Activated gamma-delta T cell treated with anti-CD3 and anti-CD28 coated beads, Interleukin-2, amount 50 U/mL, for 16 hours (primary cell): ENCODE data around the gene FBXL16.
"Not testable (repeated sequence)": the region's sequence is repeated elsewhere in the genome, so short reads cannot be mapped to it uniquely, and the experiment has no call there.

ENCODE experiments used
- DNase-seq: peaks from one replicate; pipeline ENCODE4 v3.0.0-alpha.2; 2020; ENCODE audit warnings: low read depth

FBXL16 gene

GRCh38 chr16:722835-723633, 17.4 kb upstream of the FBXL16 start:
- DNase-seq: no peak

DNA sequence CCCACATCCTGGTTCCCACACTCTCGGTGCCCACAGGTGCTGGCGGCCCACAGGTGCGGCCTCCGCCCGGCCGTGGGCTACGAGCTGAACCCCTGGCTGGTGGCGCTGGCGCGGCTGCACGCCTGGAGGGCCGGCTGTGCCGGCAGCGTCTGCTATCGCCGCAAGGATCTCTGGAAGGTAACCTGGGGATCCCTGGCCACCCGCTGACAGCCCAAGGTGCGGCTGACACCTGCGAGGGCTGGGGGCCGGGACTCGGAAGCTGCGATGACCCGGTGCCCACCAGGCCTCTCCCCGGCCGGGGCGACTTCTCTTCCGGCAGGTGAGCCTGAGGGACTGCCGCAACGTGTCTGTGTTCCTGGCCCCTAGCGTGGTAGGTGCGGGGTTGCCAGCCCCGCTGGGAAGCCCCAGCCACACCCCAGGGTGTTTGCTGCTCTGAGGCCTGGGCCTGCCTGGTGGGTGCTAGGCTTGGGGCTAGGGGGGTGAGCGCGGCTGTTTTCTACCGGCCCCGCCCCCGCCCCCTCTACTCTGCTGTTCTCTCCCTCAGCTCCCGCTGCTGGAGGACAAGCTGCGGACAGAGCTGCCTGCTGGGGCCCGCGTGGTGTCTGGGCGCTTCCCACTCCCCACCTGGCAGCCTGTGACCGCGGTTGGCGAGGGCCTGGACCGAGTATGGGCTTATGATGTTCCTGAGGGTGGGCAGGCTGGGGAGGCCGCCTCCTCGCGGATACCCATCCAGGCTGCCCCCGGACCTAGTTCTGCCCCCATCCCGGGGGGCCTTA, 16.4 kb upstream of the FBXL16 start:
- DNase-seq: no peak

- peak; percentile 52 for DNase-seq
These were observed 15.6 kb upstream of the FBXL16 start, which contains the start of gene ANTKMT for GRCh38 chr16:720990-721764. TSS of gene ANTKMT (plus strand) at chr16:721146. CDS start at chr16:721275, 129 bp downstream.

DNA sequence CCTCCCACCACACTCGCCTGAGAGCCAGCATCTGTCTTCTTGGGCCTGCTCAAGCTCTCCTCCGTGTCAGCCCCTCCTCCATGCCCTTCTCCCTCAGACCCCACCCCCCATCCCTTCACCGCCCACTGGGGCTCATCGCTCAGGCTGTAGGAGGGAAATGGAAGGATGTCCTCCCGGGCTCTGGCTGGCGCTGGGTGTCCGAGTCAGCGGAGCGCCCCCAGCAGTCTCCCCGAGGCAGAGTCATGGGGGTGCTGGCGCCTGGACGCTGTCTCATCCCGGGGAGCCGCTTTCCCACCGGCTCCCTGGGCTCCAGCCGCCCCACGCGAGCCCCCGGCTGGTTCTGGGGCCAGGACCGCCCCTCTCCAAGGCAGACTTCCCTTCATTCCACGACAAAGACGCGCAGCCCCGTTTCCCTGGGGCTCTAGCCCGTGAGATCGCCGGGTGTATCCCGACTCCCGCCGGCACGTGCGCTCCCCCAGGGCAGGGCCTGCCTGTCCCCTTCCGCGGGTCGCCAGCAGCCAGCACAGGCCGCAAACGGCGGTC, 14.9 kb upstream of the FBXL16 start:
- DNase-seq: no peak

GRCh38 chr16:719815-720446, 14.3 kb upstream of the FBXL16 start:
- no peak for DNase-seq

GRCh38 chr16:718922-719321, 13.3 kb upstream of the FBXL16 start:
- DNase-seq: no peak

DNA sequence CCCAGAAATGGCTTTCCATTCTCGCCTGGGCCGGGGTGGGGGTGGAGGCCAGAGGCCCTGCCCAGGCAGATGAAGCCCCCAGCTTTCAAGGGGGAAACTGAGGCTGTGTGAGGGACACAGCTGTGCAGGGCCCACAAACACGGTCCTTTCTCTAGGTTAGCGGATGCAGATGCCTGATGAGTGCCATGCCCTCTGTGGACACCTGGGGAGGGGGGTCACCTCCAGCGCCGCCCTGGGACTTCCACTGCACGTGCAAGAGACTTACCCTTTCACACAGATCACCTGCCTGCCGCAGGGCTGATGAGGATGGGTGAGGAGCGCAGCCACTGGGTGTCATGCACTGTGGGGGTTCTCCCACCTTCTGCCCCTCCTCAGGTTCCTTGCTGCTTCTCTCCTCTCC, 12.8 kb upstream of the FBXL16 start:
- DNase-seq: no peak

DNA sequence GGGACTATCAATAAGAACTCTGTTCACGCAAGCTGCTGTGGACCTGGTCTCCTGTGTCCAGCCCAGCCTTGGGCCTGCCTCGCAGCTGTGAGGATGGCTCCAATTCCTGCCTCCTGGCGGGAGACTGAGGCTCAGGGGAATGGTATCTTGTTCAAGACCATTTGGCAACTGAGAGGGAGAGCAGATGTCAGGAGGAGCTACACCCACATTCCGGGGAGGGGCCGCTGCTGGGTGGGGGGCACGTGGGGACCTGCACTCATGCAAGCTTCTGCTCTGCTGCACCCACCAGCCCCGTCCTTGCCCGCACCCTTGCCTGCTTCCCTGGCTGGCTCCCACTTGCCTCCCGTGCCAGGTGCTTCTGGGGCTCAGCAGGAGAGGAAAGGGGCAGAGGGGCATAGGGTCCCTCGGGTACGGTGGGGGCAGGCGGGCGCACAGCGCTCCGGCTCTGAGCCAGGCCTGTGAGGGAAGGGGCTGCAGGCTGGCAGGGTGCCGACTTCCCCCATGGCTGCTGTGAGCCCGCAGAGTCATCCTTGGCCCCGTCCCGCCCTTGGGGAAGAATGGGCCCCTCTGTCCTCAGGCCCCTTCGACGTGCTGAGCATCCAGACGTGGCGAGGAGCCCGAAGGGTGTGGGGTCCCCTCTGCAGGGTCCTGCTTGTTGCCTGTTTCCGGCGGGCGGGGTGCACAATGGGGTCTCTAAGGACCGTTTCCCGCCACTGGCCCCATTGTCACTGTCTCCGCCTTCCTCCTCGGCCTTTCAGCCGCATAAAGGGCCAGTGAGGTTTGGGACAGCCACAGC, 12.0 kb upstream of the FBXL16 start:
- no peak for DNase-seq

DNA sequence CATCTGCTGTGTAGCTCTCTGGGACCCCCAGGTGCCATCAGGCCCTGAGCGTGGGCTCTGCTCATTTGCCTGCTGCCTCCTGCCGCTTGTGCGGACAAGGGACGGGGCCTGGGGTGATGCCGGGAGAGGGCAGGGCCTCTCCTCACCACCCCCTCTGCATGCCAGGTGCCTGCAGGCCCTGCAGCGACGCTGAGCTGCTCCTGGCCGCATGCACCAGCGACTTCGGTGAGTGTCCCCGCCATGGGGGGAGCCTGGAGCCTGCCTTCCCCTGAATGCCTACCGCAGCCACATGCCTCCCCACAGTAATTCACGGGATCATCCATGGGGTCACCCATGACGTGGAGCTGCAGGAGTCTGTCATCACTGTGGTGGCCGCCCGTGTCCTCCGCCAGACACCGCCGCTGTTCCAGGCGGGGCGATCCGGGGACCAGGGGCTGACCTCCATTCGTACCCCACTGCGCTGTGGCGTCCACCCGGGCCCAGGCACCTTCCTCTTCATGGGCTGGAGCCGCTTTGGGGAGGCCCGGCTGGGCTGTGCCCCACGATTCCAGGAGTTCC, 11.2 kb upstream of the FBXL16 start:
- DNase-seq: no peak

DNA sequence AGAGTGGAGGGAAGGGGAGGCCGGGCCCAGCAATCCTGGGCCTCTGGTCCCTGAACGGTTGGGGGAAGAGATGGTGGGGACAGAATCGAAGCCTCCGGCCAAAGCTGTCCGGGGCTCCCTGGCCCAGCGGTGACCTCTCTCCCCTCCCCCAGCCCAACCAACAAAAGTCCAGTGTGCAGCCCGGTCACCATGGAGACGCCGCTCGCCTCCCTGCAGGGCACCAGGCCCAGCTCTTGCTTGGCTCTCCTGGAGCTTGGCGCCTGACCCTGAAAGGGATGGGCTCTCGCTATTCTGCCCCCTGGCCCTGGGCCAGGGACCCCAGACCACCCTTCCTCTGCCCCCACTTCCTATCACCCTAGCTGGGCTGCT, 10.6 kb upstream of the FBXL16 start:
- DNase-seq: no peak

DNA sequence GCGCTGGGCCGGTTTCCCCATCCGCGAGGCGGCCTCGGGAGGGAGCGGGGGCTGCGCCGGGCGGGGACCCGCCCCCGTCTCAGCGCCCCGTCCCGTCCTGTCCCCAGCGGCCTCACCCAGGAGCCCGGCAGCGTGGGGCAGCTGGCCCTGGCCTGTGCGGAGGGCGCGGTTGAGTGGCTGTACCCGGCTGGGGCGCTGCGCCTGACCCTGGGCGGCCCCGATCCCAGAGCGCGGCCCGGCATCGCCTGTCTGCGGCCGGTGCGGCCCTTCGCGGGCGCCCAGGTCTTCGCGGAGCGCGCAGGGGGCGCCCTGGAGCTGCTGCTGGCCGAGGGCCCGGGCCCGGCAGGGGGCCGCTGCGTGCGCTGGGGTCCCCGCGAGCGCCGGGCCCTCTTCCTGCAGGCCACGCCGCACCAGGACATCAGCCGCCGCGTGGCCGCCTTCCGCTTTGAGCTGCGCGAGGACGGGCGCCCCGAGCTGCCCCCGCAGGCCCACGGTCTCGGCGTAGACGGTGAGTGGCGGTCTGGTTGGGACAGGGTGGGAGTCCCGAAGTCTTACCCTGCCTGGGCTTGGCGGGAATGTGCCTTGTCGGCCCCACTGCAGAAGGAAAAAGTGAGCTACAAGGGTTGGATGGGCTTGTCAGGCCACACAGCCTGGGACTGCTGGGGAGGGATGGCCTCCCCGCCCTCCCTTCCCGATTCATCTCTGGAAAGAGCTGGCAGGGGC, 10.0 kb upstream of the FBXL16 start:
- DNase-seq: no peak

- DNase-seq: peak; percentile 84
These were observed 9.2 kb upstream of the FBXL16 start, which contains the start of gene METRN for GRCh38 chr16:714558-715476. TSS of gene METRN (plus strand) at chr16:715118. CDS start at chr16:715290, 172 bp downstream.

DNA sequence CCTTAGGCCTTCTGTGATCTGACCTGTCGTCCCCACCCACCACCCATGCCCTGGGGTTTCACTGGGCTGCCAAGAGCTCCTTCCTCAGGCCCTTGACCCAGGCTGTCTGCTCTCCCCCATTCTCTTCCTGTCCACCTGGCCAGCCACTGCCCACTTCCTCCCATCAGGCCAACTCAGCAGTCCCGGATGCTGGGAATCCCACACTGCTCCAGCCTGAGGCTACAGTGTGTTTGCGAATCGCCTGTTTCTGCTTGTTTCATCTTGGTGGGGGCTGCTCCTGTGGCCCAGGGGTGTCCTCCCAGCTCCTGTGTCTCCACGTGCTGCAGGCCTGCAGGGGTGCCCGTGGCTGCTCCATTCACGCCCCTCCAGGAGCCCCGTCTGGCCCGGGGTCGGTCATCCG, 8.5 kb upstream of the FBXL16 start:
- DNase-seq: no peak

GRCh38 chr16:712740-713250, 7.2 kb upstream of the FBXL16 start:
- not testable (repeated sequence) for DNase-seq

GRCh38 chr16:711548-712320, 6.1 kb upstream of the FBXL16 start:
- peak; percentile 71 for DNase-seq

GRCh38 chr16:711084-711483, 5.5 kb upstream of the FBXL16 start:
- no peak for DNase-seq

DNA sequence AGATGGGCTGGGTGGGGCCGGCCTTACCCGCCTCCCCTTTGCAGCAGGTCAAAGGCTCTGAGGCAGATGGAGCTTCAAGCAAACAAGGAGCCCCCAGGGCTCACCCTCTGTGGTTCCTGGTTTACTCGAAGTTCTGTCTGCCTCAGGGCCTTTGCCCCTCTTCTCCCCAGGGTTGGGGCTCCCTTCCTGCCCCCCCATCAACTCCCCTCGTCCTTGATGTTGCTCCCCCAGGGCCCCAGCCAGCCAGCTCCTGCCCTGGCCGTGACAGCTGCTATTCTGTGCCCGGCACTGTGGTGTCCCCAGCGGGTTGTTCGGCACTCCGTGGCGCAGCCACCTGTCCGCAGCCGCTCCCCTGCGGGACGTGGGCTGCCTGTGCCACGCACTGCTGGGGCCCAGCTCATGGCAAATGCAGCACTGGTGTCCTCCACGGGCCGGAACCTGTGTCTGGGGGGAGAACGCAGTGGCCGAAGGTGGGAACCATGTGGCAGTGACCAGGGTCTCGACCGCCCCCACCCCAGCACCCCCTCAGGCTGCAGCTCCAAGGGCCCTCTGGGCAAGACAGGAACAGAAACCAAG, 5.0 kb upstream of the FBXL16 start:
- DNase-seq: no peak
